Astrocyte (in vitro differentiated cells and primary cell): ENCODE data around the gene COL27A1. TPM values are rescaled to one million over a fixed set of nuclear protein-coding genes. Genes with fewer than 3 reads are reported as not detected.

Source experiments
- DNase-seq: peaks from one replicate; pipeline ENCODE4 v3.0.0-alpha.2; 2010; ENCODE audit warnings: low read depth
- FAIRE-seq: peaks from 2 replicates; lab custom pipeline; 2011; peaks lifted over from hg19 to GRCh38; lab: Jason Lieb, UNC
- H2AFZ ChIP-seq: 2 replicates; pipeline ENCODE4 v1.6.0; 2012; ENCODE audit warnings: low read depth, low read length, inconsistent platforms
- H3K27ac ChIP-seq: 2 replicates; pipeline ENCODE4 v1.5.1; 2011; ENCODE audit warnings: low read depth, low read length, inconsistent platforms
- H3K27me3 ChIP-seq: 2 replicates; pipeline ENCODE4 v1.6.0; 2011; ENCODE audit warnings: low read length, inconsistent platforms; ENCODE audit not compliant: insufficient read depth
- H3K36me3 ChIP-seq: 2 replicates; pipeline ENCODE4 v1.5.1; 2011; ENCODE audit warnings: low read length, inconsistent platforms; ENCODE audit not compliant: insufficient read depth
- H3K4me1 ChIP-seq: 2 replicates; pipeline ENCODE4 v1.5.1; 2011; ENCODE audit warnings: low read length, inconsistent platforms; ENCODE audit not compliant: insufficient read depth
- H3K4me2 ChIP-seq: 2 replicates; pipeline ENCODE4 v1.6.0; 2012; ENCODE audit warnings: low read length, inconsistent platforms
- H3K4me3 ChIP-seq: 2 replicates; pipeline ENCODE4 v1.5.1; 2011; ENCODE audit warnings: low read depth, mild to moderate bottlenecking, low read length, inconsistent platforms; ENCODE audit not compliant: insufficient read depth
- H3K79me2 ChIP-seq: 2 replicates; pipeline ENCODE4 v1.6.0; 2012; ENCODE audit warnings: mild to moderate bottlenecking, low read length, inconsistent platforms; ENCODE audit not compliant: insufficient read depth
- H3K9ac ChIP-seq: 2 replicates; pipeline ENCODE4 v1.6.0; 2012; ENCODE audit warnings: mild to moderate bottlenecking, low read length, inconsistent platforms
- H3K9me3 ChIP-seq: 2 replicates; pipeline ENCODE4 v1.5.1; 2012; ENCODE audit warnings: low read depth, mild to moderate bottlenecking, low read length, inconsistent platforms; ENCODE audit not compliant: insufficient read depth
- H4K20me1 ChIP-seq: 2 replicates; pipeline ENCODE4 v1.6.0; 2012; ENCODE audit warnings: low read length, inconsistent platforms; ENCODE audit not compliant: insufficient read depth
- H3K27ac Mint-ChIP-seq: one replicate; pipeline ENCODE4 v1.8.0; 2021; ENCODE audit warnings: mild to moderate bottlenecking, mixed read lengths; ENCODE audit not compliant: unreplicated experiment
- H3K27me3 Mint-ChIP-seq: one replicate; pipeline ENCODE4 v1.8.0; 2021; ENCODE audit warnings: low read depth, mixed read lengths; ENCODE audit not compliant: unreplicated experiment
- H3K36me3 Mint-ChIP-seq: one replicate; pipeline ENCODE4 v1.8.0; 2021; ENCODE audit warnings: low read depth, mixed read lengths; ENCODE audit not compliant: unreplicated experiment
- H3K4me1 Mint-ChIP-seq: one replicate; pipeline ENCODE4 v1.8.0; 2021; ENCODE audit warnings: low read depth, mixed read lengths; ENCODE audit not compliant: unreplicated experiment
- H3K4me3 Mint-ChIP-seq: one replicate; pipeline ENCODE4 v1.8.0; 2021; ENCODE audit warnings: mild to moderate bottlenecking, moderate library complexity, mixed read lengths; ENCODE audit not compliant: unreplicated experiment
- H3K9me3 Mint-ChIP-seq: one replicate; pipeline ENCODE4 v1.8.0; 2021; ENCODE audit warnings: mild to moderate bottlenecking, mixed read lengths; ENCODE audit not compliant: unreplicated experiment
- EZH2 ChIP-seq: IDR thresholded peaks from 2 replicates; pipeline ENCODE4 v1.6.1; 2012; ENCODE audit warnings: mild to moderate bottlenecking, low read length, inconsistent platforms; ENCODE audit not compliant: insufficient read depth
- total RNA-seq: library from RNA; stranded (reverse); gene quantifications from 2 replicates; pipeline ENCODE4 v1.2.1, GENCODE V29; 2021
- TF ChIP-seq, protein P1 (sequence below): IDR thresholded peaks from 2 replicates; pipeline ENCODE4 v1.5.1; 2011; ENCODE audit warnings: low read depth, mild to moderate bottlenecking, inconsistent platforms, low read length, moderate library complexity; ENCODE audit not compliant: insufficient read depth

The COL27A1 gene
- total RNA-seq, 1 donor from 2014 or later = 31.2 TPM

- Histone ChIP-seq H3K4me2 (no peak overlapping the region), H3K9me3 (no peaks in the 10 kb centered on the region), H2AFZ (no peak overlapping the region), H3K27ac (no peak overlapping the region), H3K4me3 (no peak overlapping the region), H3K9ac (no peak overlapping the region), H3K36me3 (peaks cover 26% of the 10 kb centered on the region), H3K79me2 (no peaks in the 10 kb centered on the region), H3K4me1 (no peaks in the 10 kb centered on the region), H4K20me1 (no peaks in the 10 kb centered on the region), H3K27me3 (no peaks in the 10 kb centered on the region)
- DNase-seq (no peak), FAIRE-seq (no peak)
- Mint-ChIP-seq H3K9me3 (peaks cover 6% of the 10 kb centered on the region), H3K27me3 (no peaks in the 10 kb centered on the region), H3K4me3 (no peak overlapping the region), H3K36me3 (peaks cover 41% of the 10 kb centered on the region), H3K4me1 (no peaks in the 10 kb centered on the region), H3K27ac (no peak overlapping the region)
- TF ChIP-seq, protein P1, sequence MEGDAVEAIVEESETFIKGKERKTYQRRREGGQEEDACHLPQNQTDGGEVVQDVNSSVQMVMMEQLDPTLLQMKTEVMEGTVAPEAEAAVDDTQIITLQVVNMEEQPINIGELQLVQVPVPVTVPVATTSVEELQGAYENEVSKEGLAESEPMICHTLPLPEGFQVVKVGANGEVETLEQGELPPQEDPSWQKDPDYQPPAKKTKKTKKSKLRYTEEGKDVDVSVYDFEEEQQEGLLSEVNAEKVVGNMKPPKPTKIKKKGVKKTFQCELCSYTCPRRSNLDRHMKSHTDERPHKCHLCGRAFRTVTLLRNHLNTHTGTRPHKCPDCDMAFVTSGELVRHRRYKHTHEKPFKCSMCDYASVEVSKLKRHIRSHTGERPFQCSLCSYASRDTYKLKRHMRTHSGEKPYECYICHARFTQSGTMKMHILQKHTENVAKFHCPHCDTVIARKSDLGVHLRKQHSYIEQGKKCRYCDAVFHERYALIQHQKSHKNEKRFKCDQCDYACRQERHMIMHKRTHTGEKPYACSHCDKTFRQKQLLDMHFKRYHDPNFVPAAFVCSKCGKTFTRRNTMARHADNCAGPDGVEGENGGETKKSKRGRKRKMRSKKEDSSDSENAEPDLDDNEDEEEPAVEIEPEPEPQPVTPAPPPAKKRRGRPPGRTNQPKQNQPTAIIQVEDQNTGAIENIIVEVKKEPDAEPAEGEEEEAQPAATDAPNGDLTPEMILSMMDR = no peak
- no peak for TF ChIP-seq EZH2
Observed at GRCh38 chr9:114299286-114300152, 144.2 kb downstream of the COL27A1 start.

- no peak overlapping the region for H3K4me2 ChIP-seq
- Mint-ChIP-seq H3K36me3 (peaks cover 34% of the 10 kb centered on the region), H3K4me1 (no peaks in the 10 kb centered on the region), H3K9me3 (no peaks in the 10 kb centered on the region), H3K27me3 (no peaks in the 10 kb centered on the region), H3K27ac (no peak overlapping the region), H3K4me3 (no peak overlapping the region)
- H3K27ac ChIP-seq = no peak overlapping the region
- no peaks in the 10 kb centered on the region for H4K20me1 ChIP-seq
- TF ChIP-seq, protein P1 = no peak
- TF ChIP-seq EZH2 = no peak
- no peaks in the 10 kb centered on the region for H3K79me2 ChIP-seq
- H3K9me3 ChIP-seq = no peaks in the 10 kb centered on the region
- H3K36me3 ChIP-seq = peaks cover 21% of the 10 kb centered on the region
- no peaks in the 10 kb centered on the region for H3K27me3 ChIP-seq
- no peak overlapping the region for H3K4me3 ChIP-seq
- FAIRE-seq = no peak
- H3K9ac ChIP-seq = no peak overlapping the region
- no peak for DNase-seq
- H2AFZ ChIP-seq = no peak overlapping the region
- H3K4me1 ChIP-seq = no peaks in the 10 kb centered on the region
Observed at GRCh38 chr9:114300153-114300845, 145.0 kb downstream of the COL27A1 start.
